Cardiac fibroblast (primary cell): Measurements from ENCODE around the gene KDM1B.
A peak's percentile ranks its signal among the peaks of the same experiment; 100 is the strongest.
"Not testable (repeated sequence)": the region's sequence is repeated elsewhere in the genome, so short reads cannot be mapped to it uniquely, and the experiment has no call there.

ENCODE experiments used
- DNase-seq, 2 donors: peaks; one replicate each; pipeline versions ENCODE4 v3.0.0 to v3.0.0-alpha.2; 2010; ENCODE audit warnings: low read depth in 2 of 2
- H3K4me3 ChIP-seq, 2 donors: replicated peaks in 1 of 2; 1 replicate in 1 of 2; 2 replicates in 1 of 2; pipeline ENCODE4 v1.5.1; 2011; ENCODE audit warnings: low read depth in 2 of 2, low read length in 2 of 2, mild to moderate bottlenecking in 2 of 2, moderate library complexity in 1 of 2
- TF ChIP-seq, protein P1 (sequence below): IDR thresholded peaks from one replicate; pipeline ENCODE4 v1.5.1; 2011; ENCODE audit warnings: low read depth, mild to moderate bottlenecking, low read length, inconsistent platforms

The KDM1B gene

GRCh38 chr6:18221288-18221615 lies 66.0 kb downstream of the KDM1B start:
- TF ChIP-seq, protein P1, sequence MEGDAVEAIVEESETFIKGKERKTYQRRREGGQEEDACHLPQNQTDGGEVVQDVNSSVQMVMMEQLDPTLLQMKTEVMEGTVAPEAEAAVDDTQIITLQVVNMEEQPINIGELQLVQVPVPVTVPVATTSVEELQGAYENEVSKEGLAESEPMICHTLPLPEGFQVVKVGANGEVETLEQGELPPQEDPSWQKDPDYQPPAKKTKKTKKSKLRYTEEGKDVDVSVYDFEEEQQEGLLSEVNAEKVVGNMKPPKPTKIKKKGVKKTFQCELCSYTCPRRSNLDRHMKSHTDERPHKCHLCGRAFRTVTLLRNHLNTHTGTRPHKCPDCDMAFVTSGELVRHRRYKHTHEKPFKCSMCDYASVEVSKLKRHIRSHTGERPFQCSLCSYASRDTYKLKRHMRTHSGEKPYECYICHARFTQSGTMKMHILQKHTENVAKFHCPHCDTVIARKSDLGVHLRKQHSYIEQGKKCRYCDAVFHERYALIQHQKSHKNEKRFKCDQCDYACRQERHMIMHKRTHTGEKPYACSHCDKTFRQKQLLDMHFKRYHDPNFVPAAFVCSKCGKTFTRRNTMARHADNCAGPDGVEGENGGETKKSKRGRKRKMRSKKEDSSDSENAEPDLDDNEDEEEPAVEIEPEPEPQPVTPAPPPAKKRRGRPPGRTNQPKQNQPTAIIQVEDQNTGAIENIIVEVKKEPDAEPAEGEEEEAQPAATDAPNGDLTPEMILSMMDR = no peak
- DNase-seq = no peak
- H3K4me3 ChIP-seq = no peak overlapping the region

DNA sequence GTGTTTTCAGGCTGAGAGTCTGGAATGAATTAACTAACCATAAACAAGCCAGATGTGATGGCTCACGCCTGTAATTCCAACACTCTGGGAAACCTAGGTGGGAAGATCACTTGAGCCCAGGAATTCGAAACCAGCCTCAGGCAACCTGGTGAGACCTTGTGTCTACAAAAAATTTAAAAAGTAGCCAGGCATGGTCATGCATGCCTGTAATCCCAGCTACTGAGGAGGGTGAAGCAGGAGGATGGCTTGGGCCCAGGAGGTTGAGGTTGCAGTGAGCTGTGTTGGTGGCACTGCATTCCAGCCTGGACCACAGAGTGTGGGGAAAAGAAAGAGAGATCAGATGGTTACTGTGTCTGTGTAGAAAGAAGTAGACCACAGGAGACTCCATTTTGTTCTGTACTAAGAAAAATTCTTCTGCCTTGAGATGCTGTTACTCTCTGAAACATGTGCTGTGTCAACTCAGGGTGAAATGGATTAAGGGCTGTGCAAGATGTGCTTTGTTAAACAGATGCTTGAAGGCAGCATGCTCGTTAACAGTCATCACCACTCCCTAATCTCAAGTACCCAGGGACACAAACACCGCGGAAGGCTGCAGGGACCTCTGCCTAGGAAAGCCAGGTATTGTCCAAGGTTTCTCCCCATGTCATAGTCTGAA lies 71.4 kb downstream of the KDM1B start:
- peak; percentile 16 to 26 for DNase-seq
- not testable (repeated sequence) for H3K4me3 ChIP-seq

DNA sequence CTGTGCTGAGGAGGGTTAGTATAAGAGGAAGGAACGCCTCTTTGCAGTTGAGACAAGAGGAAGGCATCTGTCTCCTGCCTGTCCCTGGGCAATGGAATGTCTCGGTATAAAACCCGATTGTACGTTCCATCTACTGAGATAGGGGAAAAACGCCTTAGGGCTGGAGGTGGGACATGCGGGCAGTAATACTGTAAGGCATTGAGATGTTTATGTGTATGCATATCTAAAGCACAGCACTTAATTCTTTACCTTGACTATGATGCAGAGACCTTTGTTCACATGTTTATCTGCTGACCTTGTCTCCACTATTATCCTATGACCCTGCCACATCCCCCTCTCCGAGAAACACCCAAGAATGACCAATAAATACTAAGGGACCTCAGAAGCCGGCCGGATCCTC lies 71.9 kb downstream of the KDM1B start:
- not testable (repeated sequence) for DNase-seq, H3K4me3 ChIP-seq

DNA sequence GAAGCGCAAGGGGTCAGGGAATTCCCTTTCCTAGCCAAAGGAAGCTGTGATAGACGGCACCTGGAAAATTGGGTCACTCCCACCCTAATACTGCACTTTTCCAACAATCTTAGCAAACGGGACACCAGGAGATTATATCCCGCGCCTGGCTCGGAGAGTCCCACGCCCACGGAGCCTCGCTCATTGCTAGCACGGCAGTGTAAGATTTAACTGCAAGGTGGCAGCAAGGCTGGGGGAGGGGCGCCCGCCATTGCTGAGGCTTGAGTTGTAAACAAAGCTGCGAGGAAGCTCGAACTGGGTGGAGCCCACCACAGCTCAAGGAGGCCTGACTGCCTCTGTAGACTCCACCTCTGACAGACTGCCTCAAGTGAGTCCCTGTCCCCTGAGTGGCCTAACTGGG lies 73.4 kb downstream of the KDM1B start:
- not testable (repeated sequence) for H3K4me3 ChIP-seq, DNase-seq

DNA sequence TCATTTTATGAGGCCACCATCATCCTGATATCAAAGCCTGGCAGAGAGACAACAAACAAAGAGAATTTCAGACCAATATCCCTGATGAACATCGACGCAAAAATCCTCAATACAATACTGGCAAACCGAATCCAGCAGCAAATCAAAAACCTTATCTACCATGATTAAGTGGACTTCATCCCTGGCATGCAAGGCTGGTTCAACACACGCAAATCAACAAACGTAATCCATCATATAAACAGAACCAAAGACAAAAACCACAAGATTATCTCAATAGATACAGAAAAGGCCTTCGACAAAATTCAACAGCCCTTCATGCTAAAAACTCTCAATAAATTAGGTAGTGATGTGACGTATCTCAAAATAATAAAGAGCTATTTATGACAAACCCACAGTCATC lies 76.6 kb downstream of the KDM1B start:
- DNase-seq, H3K4me3 ChIP-seq: not testable (repeated sequence)

GRCh38 chr6:18233770-18234169 lies 78.5 kb downstream of the KDM1B start:
- not testable (repeated sequence) for H3K4me3 ChIP-seq, DNase-seq

DNA sequence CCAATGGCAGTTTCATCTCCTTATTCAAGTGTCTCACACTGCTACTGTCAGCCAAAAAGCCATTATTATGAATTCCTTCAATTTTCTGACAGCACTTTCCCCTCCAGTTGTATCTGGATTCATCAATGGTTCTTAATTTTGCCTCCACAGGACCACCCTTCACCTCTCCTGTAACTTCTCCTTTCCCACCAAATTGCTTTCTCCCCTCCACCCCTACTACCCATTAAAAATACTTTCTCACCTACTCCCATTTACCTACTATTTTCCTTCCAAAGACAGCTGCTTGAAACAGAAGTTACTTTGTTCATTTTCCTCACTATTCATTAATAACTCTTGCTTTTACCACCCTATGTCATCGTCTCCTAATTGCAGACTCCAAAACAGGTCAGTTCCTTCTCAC lies 79.3 kb downstream of the KDM1B start:
- TF ChIP-seq, protein P1 = no peak
- no peak overlapping the region for H3K4me3 ChIP-seq
- DNase-seq = no peak

- H3K4me3 ChIP-seq = no peak overlapping the region
- TF ChIP-seq, protein P1 = no peak
- no peak for DNase-seq
Observed at GRCh38 chr6:18235524-18235923, 80.3 kb downstream of the KDM1B start.

DNA sequence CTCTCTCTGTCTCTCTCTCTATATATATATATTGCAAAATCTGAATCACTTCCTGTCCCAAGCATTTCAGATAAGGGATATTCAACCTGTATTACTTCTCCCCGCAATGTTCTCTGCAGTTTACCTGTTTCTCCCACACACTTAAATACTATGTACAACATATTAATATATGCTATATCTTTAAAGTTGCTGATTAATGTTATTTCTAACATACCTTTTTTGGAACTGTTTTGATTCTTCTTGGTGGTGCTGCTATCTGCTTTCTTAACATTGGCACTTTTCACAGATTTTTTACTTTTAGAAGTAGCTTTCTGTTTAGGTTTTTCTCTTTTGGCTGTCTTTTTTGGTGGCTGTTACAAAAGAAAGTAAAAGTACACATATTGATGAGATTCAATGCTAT lies 81.9 kb downstream of the KDM1B start:
- no peak overlapping the region for H3K4me3 ChIP-seq
- TF ChIP-seq, protein P1 = no peak
- no peak for DNase-seq

GRCh38 chr6:18240230-18240629 lies 85.0 kb downstream of the KDM1B start:
- TF ChIP-seq, protein P1 = no peak
- DNase-seq = no peak

More at GRCh38 chr6:18240230-18240629, 85.0 kb downstream of the KDM1B start:
- H3K4me3 ChIP-seq = no peak overlapping the region
